IMR-90 (cell line): ENCODE measurements around the gene KCNJ10. TPM values are rescaled to one million over a fixed set of nuclear protein-coding genes. Genes with fewer than 3 reads are reported as not detected.

Source experiments
- ATAC-seq: fragments of 200-7000 bp; cut with Tn5 transposase; 2 replicates; pipeline ENCODE4 v1.9.1; 2020; ENCODE audit warnings: low read depth, mild to moderate bottlenecking, moderate library complexity
- BruUV-seq: library from RNA; stranded (reverse); fragments of 400-500 nt; replicated peaks from 2 replicates; lab custom pipeline; 2021; lab: Mats Ljungman, UMichigan
- CTCF ChIA-PET: fragments of 300-600 bp; formaldehyde crosslinking; extraction: SDS; loops from one replicate; lab custom pipeline; 2021; ENCODE audit warnings: antibody characterized with exemption; lab: Yijun Ruan, JAX
- POLR2A ChIA-PET: fragments of 300-600 bp; sonication (Branson Sonifier 250); formaldehyde crosslinking; loops from one replicate; lab custom pipeline; 2022; ENCODE audit warnings: antibody characterized with exemption; ENCODE audit not compliant: unreplicated experiment; lab: Charles Lee
- DNase-seq: peaks from one replicate; pipeline ENCODE4 v3.0.0; 2013
- H2AFZ ChIP-seq: replicated peaks from 2 replicates; pipeline ENCODE3; 2013; ENCODE audit warnings: low read length, mild to moderate bottlenecking; ENCODE audit not compliant: poor library complexity
- H2AK5ac ChIP-seq: 2 replicates; pipeline ENCODE4 v1.6.1; 2013; ENCODE audit warnings: low read depth, low read length, inconsistent platforms
- H2AK9ac ChIP-seq: replicated peaks from 2 replicates; pipeline ENCODE3; 2013; ENCODE audit warnings: mild to moderate bottlenecking, low read depth, low read length, moderate library complexity; ENCODE audit not compliant: poor library complexity
- H2BK120ac ChIP-seq: 2 replicates; pipeline ENCODE4 v1.6.1; 2013; ENCODE audit warnings: low read depth, low read length, inconsistent platforms
- H2BK15ac ChIP-seq: 3 replicates; pipeline ENCODE4 v1.6.1; 2013; ENCODE audit warnings: low read depth, low read length, inconsistent platforms
- H2BK20ac ChIP-seq: 2 replicates; pipeline ENCODE4 v1.6.1; 2013; ENCODE audit warnings: low read depth, mild to moderate bottlenecking, inconsistent platforms, low read length, moderate library complexity
- H2BK5ac ChIP-seq: 2 replicates; pipeline ENCODE4 v1.6.1; 2013; ENCODE audit warnings: mild to moderate bottlenecking, low read depth, low read length, inconsistent platforms; ENCODE audit not compliant: poor library complexity, severe bottlenecking
- H3K14ac ChIP-seq: replicated peaks from 2 replicates; pipeline ENCODE4 v1.6.1; 2013; ENCODE audit warnings: low read depth, low read length, inconsistent platforms
- H3K18ac ChIP-seq: 2 replicates; pipeline ENCODE4 v1.6.1; 2013; ENCODE audit warnings: low read depth, low read length, control low read depth
- H3K23ac ChIP-seq: 2 replicates; pipeline ENCODE4 v1.6.1; 2013; ENCODE audit warnings: low read depth, low read length, inconsistent platforms
- H3K27ac ChIP-seq: 2 replicates; pipeline ENCODE4 v1.5.1; 2013; ENCODE audit warnings: mild to moderate bottlenecking, control low read depth, low read length; ENCODE audit not compliant: insufficient read depth
- H3K27me3 ChIP-seq: 2 replicates; pipeline ENCODE4 v1.6.1; 2013; ENCODE audit warnings: low read length; ENCODE audit not compliant: control insufficient read depth, insufficient read depth
- H3K36me3 ChIP-seq: 2 replicates; pipeline ENCODE4 v1.6.1; 2013; ENCODE audit warnings: low read length, mixed read lengths; ENCODE audit not compliant: control insufficient read depth, insufficient read depth
- H3K4ac ChIP-seq: 2 replicates; pipeline ENCODE4 v1.6.1; 2013; ENCODE audit warnings: low read depth, low read length, inconsistent platforms
- H3K4me1 ChIP-seq: 2 replicates; pipeline ENCODE4 v1.6.1; 2013; ENCODE audit warnings: low read length, mixed read lengths; ENCODE audit not compliant: control insufficient read depth, insufficient read depth
- H3K4me2 ChIP-seq: 2 replicates; pipeline ENCODE4 v1.6.1; 2013; ENCODE audit warnings: low read depth, mild to moderate bottlenecking, control low read depth, low read length, moderate library complexity
- H3K4me3 ChIP-seq: 2 replicates; pipeline ENCODE4 v1.5.1; 2013; ENCODE audit warnings: low read depth, mild to moderate bottlenecking, control low read depth, low read length, moderate library complexity; ENCODE audit not compliant: insufficient read depth
- H3K56ac ChIP-seq: 2 replicates; pipeline ENCODE4 v1.6.1; 2013; ENCODE audit warnings: low read length, inconsistent platforms; ENCODE audit not compliant: insufficient read depth; ENCODE audit errors: extremely low read depth
- H3K79me1 ChIP-seq, 2 experiments: 2 replicates each; pipeline ENCODE4 v1.6.1; 2013; ENCODE audit warnings: low read length in 2 of 2, inconsistent platforms in 1 of 2, low read depth in 1 of 2
- H3K9ac ChIP-seq: 2 replicates; pipeline ENCODE4 v1.6.1; 2013; ENCODE audit warnings: low read depth, low read length, control low read depth
- H3K9me1 ChIP-seq: 2 replicates; pipeline ENCODE4 v1.6.1; 2013; ENCODE audit warnings: low read length, inconsistent platforms; ENCODE audit not compliant: insufficient read depth
- H3K9me3 ChIP-seq: 2 replicates; pipeline ENCODE4 v1.6.1; 2013; ENCODE audit warnings: low read length; ENCODE audit not compliant: control insufficient read depth, insufficient read depth
- H4K20me1 ChIP-seq: 2 replicates; pipeline ENCODE4 v1.6.1; 2013; ENCODE audit warnings: low read length, inconsistent platforms; ENCODE audit not compliant: insufficient read depth
- H4K5ac ChIP-seq: 2 replicates; pipeline ENCODE4 v1.6.1; 2013; ENCODE audit warnings: mild to moderate bottlenecking, low read depth, low read length, control low read depth
- H4K8ac ChIP-seq, 2 experiments: 2 replicates each; pipeline ENCODE4 v1.6.1; 2013; ENCODE audit warnings: low read depth in 2 of 2, low read length in 2 of 2, control low read depth in 1 of 2, inconsistent platforms in 1 of 2
- H4K91ac ChIP-seq: 2 replicates; pipeline ENCODE4 v1.6.1; 2013; ENCODE audit warnings: low read depth, low read length, inconsistent platforms; ENCODE audit not compliant: insufficient read depth
- BHLHE40 ChIP-seq: fragments of 150-350 bp; IDR thresholded peaks from 2 replicates; pipeline ENCODE4 v1.6.1; 2016; ENCODE audit warnings: mild to moderate bottlenecking, low read depth, low read length
- CEBPB ChIP-seq: IDR thresholded peaks from 2 replicates; pipeline ENCODE4 v1.6.1; 2012; ENCODE audit warnings: low read depth, low read length, improper control_type of control experiment
- CHD1 ChIP-seq: IDR thresholded peaks from 2 replicates; pipeline ENCODE4 v1.6.1; 2012; ENCODE audit warnings: low read depth, low read length, improper control_type of control experiment
- MAFK ChIP-seq: IDR thresholded peaks from 2 replicates; pipeline ENCODE4 v1.6.1; 2012; ENCODE audit warnings: low read depth, low read length, improper control_type of control experiment
- MXI1 ChIP-seq: IDR thresholded peaks from 2 replicates; pipeline ENCODE4 v1.6.1; 2012; ENCODE audit warnings: low read depth, mild to moderate bottlenecking, low read length, moderate library complexity, borderline replicate concordance
- POLR2A ChIP-seq: IDR thresholded peaks from 2 replicates; pipeline ENCODE4 v1.6.1; 2012; ENCODE audit warnings: mild to moderate bottlenecking, low read depth, low read length
- RAD21 ChIP-seq: IDR thresholded peaks from 2 replicates; pipeline ENCODE4 v1.6.1; 2012; ENCODE audit warnings: low read length, improper control_type of control experiment
- RCOR1 ChIP-seq: IDR thresholded peaks from 2 replicates; pipeline ENCODE4 v1.6.1; 2012; ENCODE audit warnings: mild to moderate bottlenecking, low read length, improper control_type of control experiment; ENCODE audit not compliant: insufficient replicate concordance
- RFX5 ChIP-seq: IDR thresholded peaks from 2 replicates; pipeline ENCODE4 v1.8.0; 2012; ENCODE audit warnings: low read depth, mild to moderate bottlenecking, low read length, moderate library complexity
- SMC3 ChIP-seq: fragments of 150-350 bp; IDR thresholded peaks from 2 replicates; pipeline ENCODE4 v1.6.1; 2016; ENCODE audit warnings: low read depth, mild to moderate bottlenecking, antibody characterized with exemption, low read length, moderate library complexity
- WGBS, 2 experiments: methylation state at CpG; one replicate each; pipeline versions ENCODE4 v1.1.5 to v1.1.7; 2013; ENCODE audit warnings: missing lambda C conversion rate in 2 of 2; ENCODE audit not compliant: insufficient read length in 1 of 2; ENCODE audit errors: extremely low coverage in 2 of 2; 5-methylcytosine and 5-hydroxymethylcytosine counted together
- dilution Hi-C: fragments of 300-500 bp; cut with HindIII; formaldehyde crosslinking; loops from one replicate; pipeline ENCODE4 v1.14.3; 2018; ENCODE audit warnings: low sequenced_read_pairs; ENCODE audit not compliant: unreplicated experiment
- in situ Hi-C: fragments of 300-500 bp; cut with MboI; formaldehyde crosslinking; loops from 3 replicates; pipeline ENCODE4 v1.14.3; 2019; ENCODE audit warnings: low sequenced_read_pairs, inconsistent platforms, mixed read lengths
- intact Hi-C: fragments of 100-400 bp; cut with micrococcal nuclease; formaldehyde crosslinking; loops from 2 replicates; pipeline ENCODE4 v1.10.0; 2022
- polyA plus RNA-seq, 3 experiments: library from polyadenylated mRNA; depleted of rRNA; stranded (reverse); fragments of >200 nt; gene quantifications; 2 replicates each; pipeline ENCODE4 v1.2.3, GENCODE V29; 2012; ENCODE audit warnings: low replicate concordance in 1 of 3
- total RNA-seq: library from RNA; depleted of rRNA; stranded (reverse); fragments of >200 nt; gene quantifications from 2 replicates; pipeline ENCODE4 v1.2.3, GENCODE V29; 2012
- TF ChIP-seq, protein P1 (sequence below): fragments of 150-350 bp; IDR thresholded peaks from 2 replicates; pipeline ENCODE4 v1.6.1; 2017; ENCODE audit warnings: mild to moderate bottlenecking, antibody characterized with exemption, low read length, low read depth
- TF ChIP-seq, protein P2 (sequence below): fragments of 150-350 bp; IDR thresholded peaks from 2 replicates; pipeline ENCODE4 v1.6.1; 2016; ENCODE audit warnings: low read depth, mild to moderate bottlenecking, low read length, moderate library complexity, borderline replicate concordance

The KCNJ10 gene
- total and polyA plus RNA-seq, 2 of the 4 experiments (the other 2 are of a cell fraction) = not detected

DNA sequence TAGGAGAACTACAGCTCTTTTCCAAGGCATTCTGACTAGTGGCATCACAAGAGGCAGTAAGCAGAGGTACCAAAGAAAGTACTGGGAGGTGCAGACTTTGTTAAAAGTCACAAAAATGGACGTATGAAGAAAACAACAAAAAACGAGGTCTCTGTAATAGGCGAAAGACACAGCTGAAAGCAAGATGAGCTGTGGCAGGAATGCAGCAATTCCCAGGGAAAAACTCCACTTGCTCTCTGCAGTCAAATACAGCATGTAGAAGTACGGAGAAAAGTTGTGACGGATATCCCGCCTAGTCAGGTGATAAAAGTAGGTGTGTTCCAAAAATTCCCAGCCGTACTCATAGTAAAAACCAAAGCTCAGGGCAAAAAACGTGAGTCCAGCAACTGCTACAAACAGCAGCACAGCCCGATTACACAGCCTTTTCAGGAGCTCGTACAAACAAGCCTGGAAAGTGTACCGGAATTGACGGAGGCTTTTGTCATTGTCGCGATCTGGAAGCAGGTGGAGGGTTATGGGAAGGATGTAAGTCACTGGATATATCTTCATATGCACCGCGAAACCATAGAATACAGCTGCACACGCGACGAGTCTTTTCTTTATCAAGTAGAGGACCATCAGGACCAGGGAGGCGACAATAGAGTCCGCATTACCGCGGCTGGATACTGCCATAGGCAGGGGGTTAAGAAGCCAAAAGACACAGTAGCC lies 39.1 kb downstream of the KCNJ10 start:
- Histone ChIP-seq H3K9me1 (peaks cover 4% of the 10 kb centered on the region; the same call in 1 of the 2 replicates), H3K36me3 (no peaks in the 10 kb centered on the region), H3K9me3 (no peaks in the 10 kb centered on the region), H3K79me1 (peaks cover 9 to 13% of the 10 kb centered on the region in 2 experiments), H3K4me3 (peak overlapping the region; percentile 91), H3K27me3 (no peaks in the 10 kb centered on the region; the same call in 1 of the 2 replicates), H3K27ac (no peak overlapping the region), H3K9ac (peak overlapping the region; percentile 68), H2AFZ (peak overlapping the region; percentile 96), H3K14ac (no peak overlapping the region), H3K18ac (no peak overlapping the region), H2AK9ac (no peak overlapping the region), H2BK120ac (no peak overlapping the region), H2BK20ac (no peak overlapping the region), H3K4me1 (peaks cover 6% of the 10 kb centered on the region), H4K5ac (no peak overlapping the region), H3K4me2 (peak overlapping the region; percentile 96), H3K56ac (no peak overlapping the region), H4K8ac (peak overlapping the region; percentile 68 to 82; a peak in 2 of 4 replicates), H3K4ac (no peak overlapping the region), H2AK5ac (no peak overlapping the region), H2BK15ac (no peak overlapping the region), H2BK5ac (no peak overlapping the region), H4K91ac (no peak overlapping the region), H3K23ac (no peak overlapping the region; the same call in 1 of the 2 replicates), H4K20me1 (no peaks in the 10 kb centered on the region)
- TF ChIP-seq, protein P1, sequence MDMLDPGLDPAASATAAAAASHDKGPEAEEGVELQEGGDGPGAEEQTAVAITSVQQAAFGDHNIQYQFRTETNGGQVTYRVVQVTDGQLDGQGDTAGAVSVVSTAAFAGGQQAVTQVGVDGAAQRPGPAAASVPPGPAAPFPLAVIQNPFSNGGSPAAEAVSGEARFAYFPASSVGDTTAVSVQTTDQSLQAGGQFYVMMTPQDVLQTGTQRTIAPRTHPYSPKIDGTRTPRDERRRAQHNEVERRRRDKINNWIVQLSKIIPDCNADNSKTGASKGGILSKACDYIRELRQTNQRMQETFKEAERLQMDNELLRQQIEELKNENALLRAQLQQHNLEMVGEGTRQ = no peak
- no peak for TF ChIP-seq RAD21
- no peak for TF ChIP-seq BHLHE40
- TF ChIP-seq CHD1 = no peak
- no peak for TF ChIP-seq RFX5
- TF ChIP-seq SMC3 = no peak
- TF ChIP-seq CEBPB = no peak
- no peak for TF ChIP-seq MAFK
- no peak for TF ChIP-seq POLR2A
- no peak for TF ChIP-seq MXI1
- TF ChIP-seq, protein P2, sequence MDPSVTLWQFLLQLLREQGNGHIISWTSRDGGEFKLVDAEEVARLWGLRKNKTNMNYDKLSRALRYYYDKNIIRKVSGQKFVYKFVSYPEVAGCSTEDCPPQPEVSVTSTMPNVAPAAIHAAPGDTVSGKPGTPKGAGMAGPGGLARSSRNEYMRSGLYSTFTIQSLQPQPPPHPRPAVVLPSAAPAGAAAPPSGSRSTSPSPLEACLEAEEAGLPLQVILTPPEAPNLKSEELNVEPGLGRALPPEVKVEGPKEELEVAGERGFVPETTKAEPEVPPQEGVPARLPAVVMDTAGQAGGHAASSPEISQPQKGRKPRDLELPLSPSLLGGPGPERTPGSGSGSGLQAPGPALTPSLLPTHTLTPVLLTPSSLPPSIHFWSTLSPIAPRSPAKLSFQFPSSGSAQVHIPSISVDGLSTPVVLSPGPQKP = no peak
- TF ChIP-seq RCOR1 = no peak
- intact Hi-C loops = no loop called here
- DNase-seq (no peak), ATAC-seq (no peak)
- in situ Hi-C loops = loop anchor here (10.0 kb wide), 1 partner anchor 246 kb away; the partner anchor contains the start of gene DUSP23
- dilution Hi-C loops = no loop called here
- BruUV-seq = no TSS peak
- 0% methylated on average over 3 of the region's 23 CpGs; no CpG with 5 or more reads in 1 of the 2 experiments for WGBS, 2 experiments
- ChIA-PET CTCF (interaction anchor here (1.3 to 1.6 kb wide), 2 partner anchors 12 to 24 kb away, joined by 3 to 7 read pairs; no protein-coding TSS in a partner anchor), POLR2A (no interaction called here)
